Karpas-422 (cell line): ENCODE data around the gene SAMD8. TPM values are rescaled to one million over a fixed set of nuclear protein-coding genes. Genes with fewer than 3 reads are reported as not detected.
A peak's percentile ranks its signal among the peaks of the same experiment; 100 is the strongest.

Experiments used
- DNase-seq: peaks from one replicate; pipeline ENCODE4 v3.0.0-alpha.2; 2015
- H2AFZ ChIP-seq: fragments of 200-600 bp; sonication (generic); 2 replicates; pipeline ENCODE4 v1.6.1; 2014; ENCODE audit warnings: antibody characterized with exemption, low read length, mixed read lengths
- H3K27ac ChIP-seq: fragments of 200-600 bp; sonication (generic); 2 replicates; pipeline ENCODE4 v1.5.1; 2014; ENCODE audit warnings: mild to moderate bottlenecking, low read length, moderate library complexity
- H3K27me3 ChIP-seq: fragments of 200-600 bp; sonication (generic); 2 replicates; pipeline ENCODE4 v1.6.1; 2014; ENCODE audit warnings: low read length, mixed read lengths
- H3K36me3 ChIP-seq: fragments of 200-600 bp; sonication (generic); 2 replicates; pipeline ENCODE4 v1.6.1; 2014; ENCODE audit warnings: low read length, mixed read lengths; ENCODE audit not compliant: insufficient read depth
- H3K4me1 ChIP-seq: fragments of 200-600 bp; sonication (generic); 2 replicates; pipeline ENCODE4 v1.6.1; 2014; ENCODE audit warnings: mild to moderate bottlenecking, low read length, mixed read lengths
- H3K4me2 ChIP-seq: fragments of 200-600 bp; sonication (generic); 2 replicates; pipeline ENCODE4 v1.6.1; 2014; ENCODE audit warnings: low read length, low read depth, mild to moderate bottlenecking; ENCODE audit not compliant: poor library complexity, severe bottlenecking
- H3K4me3 ChIP-seq: fragments of 200-600 bp; sonication (generic); 2 replicates; pipeline ENCODE4 v1.5.1; 2014; ENCODE audit warnings: mild to moderate bottlenecking, antibody characterized with exemption, low read length, mixed read lengths
- H3K79me2 ChIP-seq: fragments of 200-600 bp; sonication (generic); 2 replicates; pipeline ENCODE4 v1.6.1; 2014; ENCODE audit warnings: mild to moderate bottlenecking, low read length, mixed read lengths
- H3K9ac ChIP-seq: fragments of 200-600 bp; sonication (generic); 2 replicates; pipeline ENCODE4 v1.6.0; 2014; ENCODE audit warnings: low read length
- H3K9me2 ChIP-seq: fragments of 200-600 bp; sonication (generic), shearing (Covaris generic); replicated peaks from 2 replicates; pipeline ENCODE4 v1.6.0; 2014; ENCODE audit warnings: mild to moderate bottlenecking, low read length, moderate library complexity; ENCODE audit not compliant: insufficient read depth
- H3K9me3 ChIP-seq: fragments of 300-700, 200-600 bp; sonication (generic); 2 replicates; pipeline ENCODE4 v1.6.1; 2014; ENCODE audit warnings: low read length, mixed read lengths
- H4K20me1 ChIP-seq: fragments of 200-600 bp; sonication (generic); 2 replicates; pipeline ENCODE4 v1.6.1; 2014; ENCODE audit warnings: mild to moderate bottlenecking, antibody characterized with exemption, low read length, low read depth; ENCODE audit not compliant: insufficient read depth
- total RNA-seq: library from RNA; depleted of rRNA; stranded (reverse); fragments of >200 nt; shearing (Covaris generic); gene quantifications from 2 replicates; pipeline ENCODE4 v1.2.3, GENCODE V29; 2014; ENCODE audit warnings: low replicate concordance

SAMD8 gene
- total RNA-seq, 1 experiment from 2014 or later = 18.8 TPM

DNA sequence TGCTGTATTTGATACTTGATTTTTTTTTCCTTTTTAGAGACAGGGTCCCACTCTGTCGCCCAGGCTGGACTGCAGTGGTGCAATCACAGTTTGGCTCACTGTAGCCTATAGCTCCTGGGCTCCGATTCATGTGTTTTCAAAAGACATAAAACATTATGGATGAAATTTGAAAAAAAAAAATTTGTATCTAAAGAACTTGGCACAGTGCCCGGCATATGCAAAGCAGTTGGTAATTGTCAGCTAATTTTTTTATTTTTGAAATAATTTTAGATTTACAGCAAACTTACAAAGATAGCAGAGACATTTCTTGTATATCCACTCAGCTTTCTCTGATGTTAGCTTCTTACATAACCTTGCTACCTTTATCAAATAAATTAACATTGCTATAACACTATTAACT, 20.3 kb upstream of the SAMD8 start:
- Histone ChIP-seq H3K27me3 (no peaks in the 10 kb centered on the region), H3K4me3 (no peak overlapping the region), H3K79me2 (no peaks in the 10 kb centered on the region), H3K9ac (no peak overlapping the region), H3K27ac (no peak overlapping the region), H3K9me3 (no peaks in the 10 kb centered on the region), H3K36me3 (no peaks in the 10 kb centered on the region), H3K9me2 (no peaks in the 10 kb centered on the region), H4K20me1 (no peaks in the 10 kb centered on the region), H3K4me1 (peaks cover 6% of the 10 kb centered on the region), H3K4me2 (no peak overlapping the region), H2AFZ (no peak overlapping the region)
- DNase-seq = peak; percentile 57

DNA sequence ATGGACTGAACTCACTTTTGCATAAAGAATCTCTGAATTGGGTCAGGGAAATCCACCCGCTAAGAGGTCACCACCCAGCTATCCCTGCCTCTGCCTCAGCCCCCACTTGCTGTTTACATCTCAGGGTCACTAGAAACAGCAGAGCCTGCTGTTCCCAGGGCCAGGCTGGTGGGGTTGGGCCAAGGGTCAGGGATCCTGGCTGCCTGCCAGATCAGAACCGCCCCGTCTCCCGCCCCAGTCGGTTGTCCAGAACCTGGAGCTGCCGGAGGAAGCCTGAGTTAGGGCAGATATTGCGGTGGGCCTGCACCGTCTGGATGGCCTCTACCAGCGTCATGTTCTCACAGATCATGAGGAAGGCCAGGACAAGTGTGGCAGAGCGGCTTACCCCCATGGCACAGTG, 17.0 kb upstream of the SAMD8 start:
- Histone ChIP-seq H3K36me3 (no peaks in the 10 kb centered on the region), H3K27me3 (no peaks in the 10 kb centered on the region), H3K4me2 (no peak overlapping the region), H4K20me1 (no peaks in the 10 kb centered on the region), H2AFZ (no peak overlapping the region), H3K27ac (no peak overlapping the region), H3K9ac (no peak overlapping the region), H3K4me3 (no peak overlapping the region), H3K9me2 (no peaks in the 10 kb centered on the region), H3K4me1 (peaks cover 6% of the 10 kb centered on the region), H3K9me3 (no peaks in the 10 kb centered on the region), H3K79me2 (no peaks in the 10 kb centered on the region)
- DNase-seq = no peak

DNA sequence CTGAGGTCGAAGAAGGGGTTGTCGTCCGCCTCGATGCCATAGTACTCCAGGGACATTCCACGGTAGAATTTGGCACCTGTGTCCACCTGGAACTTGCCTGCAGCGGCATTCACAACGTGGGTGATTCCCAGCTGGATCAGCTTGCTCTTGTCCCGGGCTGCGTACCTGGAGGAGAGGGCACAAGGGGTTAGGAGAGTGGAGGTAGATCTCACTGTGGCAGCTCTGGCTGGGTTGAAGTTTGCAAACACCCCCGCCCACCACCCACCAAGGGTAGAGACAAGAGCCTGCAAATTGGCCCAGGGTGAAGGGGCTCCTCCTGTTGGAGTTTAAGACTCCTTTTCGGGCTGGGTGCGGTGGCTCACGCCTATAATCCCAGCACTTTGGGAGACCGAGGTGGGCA, 15.8 kb upstream of the SAMD8 start:
- Histone ChIP-seq H3K27me3 (no peaks in the 10 kb centered on the region), H3K9ac (no peak overlapping the region), H2AFZ (no peak overlapping the region), H3K36me3 (no peaks in the 10 kb centered on the region), H4K20me1 (no peaks in the 10 kb centered on the region), H3K4me1 (peaks cover 16% of the 10 kb centered on the region), H3K9me3 (no peaks in the 10 kb centered on the region), H3K79me2 (no peaks in the 10 kb centered on the region), H3K9me2 (no peaks in the 10 kb centered on the region), H3K27ac (no peak overlapping the region), H3K4me2 (no peak overlapping the region), H3K4me3 (no peak overlapping the region)
- DNase-seq = no peak

DNA sequence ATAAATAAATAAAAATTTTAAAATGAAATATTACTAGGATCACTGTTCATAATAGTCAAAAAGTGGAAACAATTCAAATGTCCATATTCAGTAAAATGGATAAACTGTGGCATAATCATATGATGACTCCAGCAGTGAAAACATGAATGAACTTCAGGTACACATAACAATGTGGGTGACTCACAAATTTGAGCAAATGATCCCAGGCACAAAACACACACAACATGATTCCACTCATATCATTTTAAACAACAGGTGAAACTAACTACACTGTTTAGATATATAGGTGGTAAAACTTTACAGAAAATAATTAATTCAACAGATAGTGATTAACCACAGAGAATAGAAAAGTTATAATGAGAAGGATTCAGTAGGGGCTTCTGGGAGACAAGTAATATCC, 14.7 kb upstream of the SAMD8 start:
- H3K36me3 ChIP-seq = no peaks in the 10 kb centered on the region
- DNase-seq = no peak
- H3K9me3 ChIP-seq = no peaks in the 10 kb centered on the region

DNA sequence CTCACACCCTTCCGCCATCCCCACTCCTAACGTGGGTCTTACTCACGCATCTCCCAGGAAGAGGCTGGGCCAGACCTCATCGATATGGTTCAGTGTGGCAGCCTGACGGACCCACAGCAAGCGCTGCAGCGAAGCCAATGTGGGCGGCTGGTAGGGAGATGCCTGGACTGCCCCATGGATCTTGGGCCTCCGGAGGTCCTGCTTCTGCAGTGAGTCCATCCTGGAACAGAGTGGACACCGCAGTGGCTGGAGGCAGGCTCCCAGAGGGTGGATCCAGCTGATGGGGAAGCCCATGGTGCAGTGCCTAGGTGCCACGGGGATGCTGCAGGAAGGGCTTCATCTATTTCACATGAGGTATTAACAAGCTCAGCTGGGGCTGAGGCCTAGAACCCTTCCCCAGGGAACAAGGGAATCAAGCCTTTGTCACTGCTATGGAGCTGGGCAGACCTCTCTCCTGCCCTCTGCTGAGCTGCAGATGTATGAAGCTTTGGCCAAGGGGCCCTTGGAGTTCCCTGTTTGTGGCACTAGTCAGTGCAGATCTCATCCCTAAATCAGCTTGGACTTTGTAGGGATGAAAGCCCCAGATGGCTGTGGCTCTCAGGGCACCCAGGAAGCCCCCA, 13.7 kb upstream of the SAMD8 start:
- H3K9ac ChIP-seq = no peak overlapping the region
- no peaks in the 10 kb centered on the region for H3K79me2 ChIP-seq
- H3K9me2 ChIP-seq = no peaks in the 10 kb centered on the region

More for the DNA sequence above, 14.7 kb upstream of the SAMD8 start:
- no peak overlapping the region for H3K4me2 ChIP-seq
- no peak overlapping the region for H2AFZ ChIP-seq
- H3K79me2 ChIP-seq = no peaks in the 10 kb centered on the region
- H3K27ac ChIP-seq = no peak overlapping the region
- H3K4me1 ChIP-seq = peaks cover 10% of the 10 kb centered on the region
- H3K9ac ChIP-seq = no peak overlapping the region
- H3K27me3 ChIP-seq = no peaks in the 10 kb centered on the region
- H4K20me1 ChIP-seq = no peaks in the 10 kb centered on the region
- no peaks in the 10 kb centered on the region for H3K9me2 ChIP-seq
- H3K4me3 ChIP-seq = no peak overlapping the region

DNA sequence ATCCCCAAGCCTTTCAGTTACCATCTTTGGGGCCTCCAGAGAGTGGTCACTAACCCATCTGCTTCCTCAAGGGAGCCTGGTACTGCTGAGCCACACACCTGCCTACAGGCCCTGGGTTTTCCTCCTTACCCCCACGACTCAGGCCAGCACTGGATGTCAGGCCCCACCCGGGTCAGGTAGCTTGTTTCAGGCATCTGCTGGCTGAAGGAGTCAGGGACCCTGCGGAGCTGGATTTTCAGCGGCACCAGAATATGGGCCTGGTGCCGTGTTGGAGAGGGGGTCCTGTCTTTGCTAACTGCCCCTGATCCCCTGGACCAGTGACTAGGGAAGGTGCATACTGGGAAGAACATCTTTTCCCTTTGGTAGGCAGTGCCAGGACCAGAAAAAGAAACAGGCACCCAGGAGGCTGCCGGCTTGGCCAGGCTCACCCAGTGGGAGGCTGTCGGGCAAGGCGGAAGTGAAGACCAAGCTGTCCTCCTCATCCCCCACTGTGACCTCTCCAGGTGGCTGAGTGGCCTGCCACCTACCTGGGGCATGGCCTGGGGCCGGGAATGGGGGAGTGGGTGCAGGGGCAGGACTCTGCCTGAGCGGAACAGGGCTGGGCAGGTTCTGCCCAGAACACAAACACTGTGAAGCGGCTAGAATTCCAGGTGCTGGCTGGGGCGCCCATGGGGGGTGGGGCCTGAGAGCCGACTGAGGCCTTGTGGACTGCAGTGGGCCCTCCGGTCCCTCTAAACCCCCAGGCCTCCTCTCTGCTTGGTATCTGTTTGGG, 12.4 kb upstream of the SAMD8 start:
- Histone ChIP-seq H3K9ac (no peak overlapping the region), H2AFZ (no peak overlapping the region; the same call in 1 of the 2 replicates), H3K4me3 (no peak overlapping the region), H3K4me2 (no peak overlapping the region), H4K20me1 (no peaks in the 10 kb centered on the region), H3K27me3 (no peaks in the 10 kb centered on the region), H3K27ac (no peak overlapping the region), H3K36me3 (no peaks in the 10 kb centered on the region), H3K9me2 (no peaks in the 10 kb centered on the region), H3K4me1 (peaks cover 10% of the 10 kb centered on the region), H3K9me3 (no peaks in the 10 kb centered on the region), H3K79me2 (no peaks in the 10 kb centered on the region)
- no peak for DNase-seq

More for the DNA sequence above, 13.7 kb upstream of the SAMD8 start:
- Histone ChIP-seq H3K27ac (no peak overlapping the region), H3K4me3 (no peak overlapping the region), H3K27me3 (no peaks in the 10 kb centered on the region), H3K9me3 (no peaks in the 10 kb centered on the region), H3K36me3 (no peaks in the 10 kb centered on the region), H3K4me2 (no peak overlapping the region), H2AFZ (no peak overlapping the region), H3K4me1 (peaks cover 10% of the 10 kb centered on the region), H4K20me1 (no peaks in the 10 kb centered on the region)
- DNase-seq = peak; percentile 54

DNA sequence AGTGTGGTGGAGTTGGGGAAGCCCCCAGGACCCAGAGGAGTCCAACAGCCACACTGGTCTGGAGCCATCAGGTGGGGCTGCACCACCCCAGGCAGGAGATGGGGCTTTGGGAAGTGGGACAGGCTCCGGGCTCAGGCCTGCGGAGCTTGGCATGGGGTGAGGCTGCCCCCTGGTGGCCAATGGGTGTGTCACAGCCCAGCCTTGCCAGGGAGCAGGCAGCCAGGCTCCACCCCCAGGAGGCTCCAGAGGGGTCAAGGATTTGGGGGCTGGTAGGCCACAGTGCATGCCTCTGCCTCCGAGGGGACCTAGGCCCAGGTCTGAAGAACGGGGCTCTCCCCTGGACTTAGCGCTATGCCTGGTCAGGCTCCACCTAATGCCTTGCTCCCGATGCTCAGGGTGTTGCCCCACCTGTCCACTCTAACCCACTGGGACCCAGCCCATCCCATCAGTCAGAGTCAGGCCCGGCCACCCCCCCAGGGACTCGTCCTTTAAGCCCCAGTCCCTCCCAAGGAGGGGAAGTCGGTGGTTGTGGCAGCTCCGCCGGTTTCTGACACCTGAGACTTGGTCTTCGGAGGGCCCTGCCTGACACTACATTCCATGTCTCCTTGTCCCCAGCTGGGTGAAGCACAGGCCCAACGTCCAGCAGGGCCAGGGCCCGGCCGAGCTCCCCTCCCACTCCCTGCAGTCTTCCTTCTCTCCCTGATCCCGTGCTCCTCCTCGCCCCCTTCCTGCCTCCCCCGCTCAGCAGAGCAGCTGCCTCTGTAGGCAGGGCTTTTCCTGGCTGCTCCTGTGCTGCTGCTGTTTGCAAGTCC, 11.3 kb upstream of the SAMD8 start:
- Histone ChIP-seq H3K4me3 (no peak overlapping the region), H3K4me2 (peak overlapping the region; percentile 25), H3K4me1 (peaks cover 10% of the 10 kb centered on the region), H2AFZ (peak overlapping the region; percentile 6; the same call in 1 of the 2 replicates), H3K79me2 (no peaks in the 10 kb centered on the region), H3K36me3 (no peaks in the 10 kb centered on the region), H3K9me2 (no peaks in the 10 kb centered on the region), H3K27me3 (no peaks in the 10 kb centered on the region), H3K27ac (no peak overlapping the region), H4K20me1 (no peaks in the 10 kb centered on the region), H3K9ac (no peak overlapping the region), H3K9me3 (no peaks in the 10 kb centered on the region)
- DNase-seq = peak; percentile 89

DNA sequence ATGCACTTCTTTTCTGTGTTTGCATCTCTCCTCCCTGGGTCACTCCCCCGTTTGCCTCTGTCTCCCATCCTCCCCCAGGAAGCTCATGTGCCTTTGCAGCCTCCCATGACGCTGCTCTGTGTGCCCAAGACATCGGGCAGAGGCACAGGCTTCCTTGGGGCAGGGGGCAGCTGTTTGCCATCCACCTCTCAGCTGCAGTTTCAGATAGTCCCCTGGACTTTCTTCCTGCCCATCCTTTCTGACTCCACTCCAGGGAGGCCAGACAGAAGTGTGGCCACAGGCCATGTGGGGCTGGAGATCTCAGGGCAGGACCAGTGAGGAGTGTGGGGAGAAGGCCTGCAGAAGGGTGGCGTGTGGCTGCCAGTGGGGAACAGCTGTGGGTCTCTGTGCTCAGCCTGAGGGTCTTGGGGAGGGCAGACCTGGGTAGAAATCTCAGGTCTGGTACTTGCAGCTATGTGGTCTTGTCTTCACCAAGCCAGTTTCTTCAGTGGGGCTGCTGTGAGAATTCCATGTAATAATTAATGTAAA, 10.6 kb upstream of the SAMD8 start:
- Histone ChIP-seq H3K36me3 (no peaks in the 10 kb centered on the region), H4K20me1 (no peaks in the 10 kb centered on the region), H3K79me2 (no peaks in the 10 kb centered on the region), H3K9ac (no peak overlapping the region), H3K9me3 (no peaks in the 10 kb centered on the region), H3K27me3 (no peaks in the 10 kb centered on the region), H3K9me2 (no peaks in the 10 kb centered on the region), H3K27ac (no peak overlapping the region), H3K4me3 (no peak overlapping the region), H2AFZ (no peak overlapping the region), H3K4me1 (peaks cover 14% of the 10 kb centered on the region), H3K4me2 (no peak overlapping the region)
- DNase-seq = no peak
